DMS53 (cell line): Measurements from ENCODE around the gene RNF7.
"Not testable (repeated sequence)": the region's sequence is repeated elsewhere in the genome, so short reads cannot be mapped to it uniquely, and the experiment has no call there.

Experiments used
- DNase-seq: peaks from one replicate; lab custom pipeline; 2025; lab: John Stamatoyannopoulos, UW

RNF7 gene

DNA sequence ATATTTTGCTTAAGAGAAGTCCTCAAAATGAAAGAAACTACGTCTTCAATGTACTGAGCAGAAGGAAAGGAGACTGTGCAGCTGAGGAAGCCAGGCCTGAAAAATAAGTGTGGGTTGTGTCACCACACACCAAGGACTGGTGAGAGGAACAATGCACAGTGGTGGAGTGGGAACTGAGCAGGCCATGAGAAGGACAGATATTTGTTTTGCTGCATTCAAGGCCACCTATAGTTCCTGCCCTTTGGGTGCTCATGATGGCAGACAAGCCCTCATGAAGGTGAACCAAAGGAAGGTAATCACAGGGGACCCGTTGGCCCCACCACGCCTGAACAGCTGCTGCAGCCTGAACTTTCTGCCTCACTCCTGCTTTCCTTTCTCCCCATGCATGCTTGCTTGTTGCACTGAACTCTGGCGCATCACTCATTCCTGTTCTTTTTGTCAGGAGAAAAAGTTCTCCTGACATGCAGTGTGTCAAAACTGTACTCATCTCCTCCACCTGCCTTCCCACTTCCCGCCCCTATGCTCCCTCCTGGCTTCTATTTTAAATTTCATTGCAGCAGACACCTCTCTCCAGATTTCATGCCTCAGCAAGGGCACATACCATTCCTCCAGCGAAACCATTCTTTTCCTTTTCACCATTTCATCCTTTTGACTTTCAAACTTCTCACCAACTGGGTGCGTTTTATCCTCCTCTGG, 2.2 kb upstream of the RNF7 start:
- no peak for DNase-seq

DNA sequence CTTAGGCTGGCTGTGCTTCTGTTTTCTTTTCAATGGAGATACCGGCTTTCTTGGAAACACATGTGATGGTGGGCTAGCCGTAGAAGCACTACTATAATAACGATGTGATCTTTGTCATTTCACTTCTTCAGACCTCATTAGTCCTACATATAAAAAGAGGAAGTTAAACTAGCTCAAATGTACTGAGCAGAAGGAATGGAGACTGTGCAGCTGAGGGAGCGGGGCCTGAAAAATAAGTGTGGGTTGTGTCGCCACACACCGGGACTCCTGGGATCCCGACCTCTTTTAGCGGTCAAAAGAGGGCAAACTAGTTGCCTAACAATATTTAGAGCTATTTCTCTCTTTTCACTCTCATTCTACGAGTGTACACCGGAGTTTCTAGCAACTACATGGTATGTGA, 1.0 kb upstream of the RNF7 start:
- no peak for DNase-seq

DNA sequence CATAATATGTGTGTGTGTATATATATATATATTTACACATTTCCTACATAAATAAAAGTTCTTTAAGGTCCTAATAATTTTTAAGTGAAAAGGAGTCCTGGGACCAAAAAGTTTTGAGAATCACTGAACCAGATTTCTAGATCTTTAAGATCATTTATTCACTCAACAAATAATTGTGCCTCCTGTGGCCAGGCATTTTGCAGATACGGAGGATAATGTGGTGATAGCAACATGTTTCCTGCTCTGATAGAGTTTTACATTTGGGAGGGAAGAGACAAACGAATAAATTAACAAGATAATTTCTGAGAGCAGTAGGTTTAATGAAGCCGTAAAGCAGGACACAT, 448 bp upstream of the RNF7 start:
- DNase-seq, result no peak

DNA sequence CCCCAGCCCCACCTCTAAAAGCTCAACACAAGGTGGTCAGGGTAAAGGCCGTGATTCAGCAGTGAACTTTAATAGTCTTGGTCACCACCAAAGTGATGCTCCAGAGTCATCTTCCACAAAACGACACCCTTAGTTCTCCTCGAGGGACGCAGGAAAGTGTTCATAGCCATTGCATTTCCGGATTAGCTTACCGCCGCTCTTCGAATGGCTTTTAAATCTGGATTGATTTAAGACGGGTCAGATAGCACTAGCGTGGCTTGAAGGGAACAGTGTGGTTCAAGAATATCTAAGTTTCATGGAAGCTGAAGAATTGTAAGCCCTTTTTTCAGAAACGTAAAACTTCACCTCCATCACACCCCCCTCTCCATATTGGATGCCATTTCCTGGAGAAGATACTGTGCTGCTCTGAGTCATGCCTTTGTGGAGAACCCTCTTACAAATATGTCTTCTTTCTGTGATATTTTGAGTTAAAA, 829 bp downstream of the RNF7 start:
- peak; percentile 54 for DNase-seq

DNA sequence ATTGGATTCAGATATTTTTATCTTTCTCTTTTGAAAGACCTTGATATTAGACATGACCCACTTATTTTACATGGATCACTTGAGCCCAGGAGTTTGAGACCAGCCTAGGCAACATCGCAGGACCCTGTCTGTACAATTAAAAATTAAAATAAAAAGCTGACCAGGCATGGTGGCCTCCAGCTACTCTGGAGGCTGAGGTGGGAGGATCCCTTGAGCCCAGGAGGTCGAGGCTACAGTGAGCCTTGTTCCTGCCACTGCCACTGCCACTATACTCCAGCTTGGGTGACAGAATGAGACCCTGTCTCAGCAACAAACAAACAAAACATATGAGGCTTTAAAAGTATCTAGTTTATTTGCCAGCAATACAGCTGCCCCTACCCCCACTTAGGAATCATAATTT, 1.6 kb downstream of the RNF7 start:
- no peak for DNase-seq

DNA sequence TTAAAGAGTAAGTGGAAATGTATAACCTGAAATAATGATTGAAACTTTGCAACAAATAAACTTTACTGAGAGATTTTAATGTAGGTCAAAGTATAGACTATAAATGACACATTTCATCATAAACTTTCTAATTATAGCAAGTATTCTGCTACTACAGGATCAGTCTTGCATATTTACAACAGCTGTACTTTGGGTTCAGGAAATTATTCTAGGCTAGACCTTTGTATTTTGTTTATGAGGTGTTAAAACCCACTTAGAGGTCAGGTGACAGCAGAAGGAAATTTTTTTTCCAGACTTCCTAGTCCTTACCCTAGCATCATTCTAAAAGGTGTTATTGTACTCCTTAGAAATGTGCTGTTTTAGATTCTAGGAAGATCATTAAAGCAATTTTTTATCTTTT, 2.3 kb downstream of the RNF7 start:
- DNase-seq, result peak; percentile 2

DNA sequence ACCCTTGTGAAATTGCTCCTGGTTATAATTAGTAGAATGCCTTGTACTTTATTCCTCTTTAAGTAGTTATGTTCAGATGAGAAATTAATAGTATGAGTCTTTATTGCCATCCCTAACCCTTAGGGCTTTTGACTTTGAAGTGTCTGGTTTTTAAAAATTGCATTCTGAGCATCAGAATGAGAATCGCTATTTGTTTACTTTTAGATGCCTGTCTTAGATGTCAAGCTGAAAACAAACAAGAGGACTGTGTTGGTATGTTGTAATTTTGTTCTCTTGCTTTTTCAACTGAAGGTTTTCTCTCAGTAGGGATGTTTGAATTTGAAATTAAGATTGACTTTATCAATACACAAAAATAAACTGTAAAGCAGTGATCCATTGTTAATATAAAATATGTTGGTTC, 5.2 kb downstream of the RNF7 start:
- no peak for DNase-seq

DNA sequence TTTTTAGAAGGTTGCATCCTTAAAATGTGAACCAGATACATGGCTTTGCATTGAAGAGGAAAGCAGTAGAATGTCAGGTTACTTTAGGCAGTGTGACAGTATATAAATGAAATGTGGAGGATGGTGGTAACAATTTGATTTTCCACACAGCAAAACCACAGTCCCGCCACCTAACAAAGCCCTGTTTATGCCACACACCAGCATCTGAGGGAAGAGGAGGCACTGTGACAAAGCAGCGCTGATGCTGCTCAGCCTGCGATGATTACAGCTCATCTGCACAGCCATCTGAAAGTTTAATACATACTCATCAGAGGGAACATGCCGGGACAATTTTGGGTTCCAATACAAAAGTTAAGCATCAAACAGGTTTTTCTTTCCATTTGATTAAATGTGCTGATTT, 8.9 kb downstream of the RNF7 start:
- no peak for DNase-seq

DNA sequence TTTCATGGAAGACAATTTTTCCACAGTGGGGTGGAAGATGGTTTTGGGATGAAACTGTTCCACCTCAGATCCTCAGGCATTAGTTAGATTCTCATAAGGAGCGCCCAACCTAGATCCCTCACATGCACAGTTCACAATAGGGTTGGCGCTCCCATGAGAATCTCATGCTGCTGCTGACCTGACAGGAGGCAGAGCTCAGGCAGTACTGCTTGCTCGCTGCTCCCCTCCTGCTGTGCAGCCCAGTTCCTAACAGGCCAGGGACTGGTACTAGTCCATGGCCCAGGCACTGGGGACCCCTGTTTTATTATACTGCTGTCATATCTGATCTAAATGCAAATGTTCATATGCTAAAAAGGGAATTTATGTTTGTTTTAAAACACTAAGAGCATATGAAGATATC, 15.3 kb downstream of the RNF7 start:
- DNase-seq, result no peak

DNA sequence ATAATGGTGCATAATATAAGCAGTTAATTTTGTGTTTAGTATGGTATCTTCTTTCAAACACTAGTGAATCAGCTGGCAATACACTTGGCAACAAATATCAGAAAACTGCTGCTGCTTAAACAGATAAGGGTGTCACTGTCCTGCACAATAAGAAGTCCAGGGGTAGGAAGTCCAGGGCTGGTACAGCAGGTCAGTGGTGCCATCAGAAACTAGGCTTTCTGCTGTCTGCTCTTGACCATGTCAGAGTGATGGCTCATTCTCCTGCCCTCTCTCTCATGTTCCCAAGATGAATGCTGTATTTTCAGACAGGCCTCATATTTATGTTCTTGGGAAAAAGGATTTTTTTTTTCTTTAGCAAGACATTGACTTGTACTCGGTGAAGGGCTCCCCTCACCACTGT, 15.9 kb downstream of the RNF7 start:
- no peak for DNase-seq

DNA sequence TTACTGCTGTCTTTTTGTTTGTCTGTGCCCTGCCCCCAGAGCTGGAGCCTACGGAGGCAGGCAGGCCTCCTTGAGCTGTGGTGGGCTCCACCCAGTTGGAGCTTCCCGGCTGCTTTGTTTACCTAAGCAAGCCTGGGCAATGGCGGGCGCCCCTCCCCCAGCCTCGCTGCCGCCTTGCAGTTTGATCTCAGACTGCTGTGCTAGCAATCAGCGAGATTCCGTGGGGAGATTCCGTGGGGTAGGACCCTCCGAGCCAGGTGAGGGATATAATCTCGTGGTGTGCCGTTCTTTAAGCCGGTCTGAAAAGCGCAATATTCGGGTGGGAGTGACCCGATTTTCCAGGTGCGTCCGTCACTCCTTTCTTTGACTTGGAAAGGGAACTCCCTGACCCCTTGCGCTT, 24.5 kb downstream of the RNF7 start:
- DNase-seq, result not testable (repeated sequence)

DNA sequence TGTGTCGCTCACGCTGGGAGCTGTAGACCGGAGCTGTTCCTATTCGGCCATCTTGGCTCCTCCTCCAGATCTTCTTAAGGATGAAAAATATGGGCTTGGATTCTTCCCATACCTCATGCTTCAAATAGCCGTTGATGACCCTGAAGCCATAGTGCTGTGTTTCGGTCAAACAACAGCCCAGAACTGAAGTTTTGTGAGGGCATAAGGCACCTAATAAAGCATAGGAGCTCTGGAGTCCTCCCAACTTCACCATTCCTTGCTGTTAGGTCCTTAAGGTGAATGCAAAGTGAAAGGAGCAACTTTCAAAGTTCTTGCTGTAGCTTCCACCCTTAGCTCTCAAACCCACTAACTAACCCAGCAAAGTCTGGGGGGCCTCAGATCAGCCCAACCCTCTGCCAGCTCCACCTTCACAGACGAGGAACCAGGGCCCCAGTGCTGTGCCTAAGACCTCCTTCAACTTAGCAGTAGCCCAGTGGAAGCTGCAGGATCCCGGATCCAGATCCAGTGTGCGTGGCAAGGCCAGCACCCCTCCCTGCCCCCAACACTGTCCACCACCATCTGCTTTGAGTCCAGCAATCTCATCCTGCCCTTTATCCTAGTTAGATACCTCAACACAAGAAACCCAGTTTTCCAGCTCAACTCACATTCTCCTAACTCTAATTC, 25.1 kb downstream of the RNF7 start, which contains the start of gene GRK7:
Gene GRK7, plus strand, starts transcription at position 321 of the 663 bp plus-strand sequence. CDS start 14,877 bp downstream, outside the sequence.
- peak; percentile 26 for DNase-seq

DNA sequence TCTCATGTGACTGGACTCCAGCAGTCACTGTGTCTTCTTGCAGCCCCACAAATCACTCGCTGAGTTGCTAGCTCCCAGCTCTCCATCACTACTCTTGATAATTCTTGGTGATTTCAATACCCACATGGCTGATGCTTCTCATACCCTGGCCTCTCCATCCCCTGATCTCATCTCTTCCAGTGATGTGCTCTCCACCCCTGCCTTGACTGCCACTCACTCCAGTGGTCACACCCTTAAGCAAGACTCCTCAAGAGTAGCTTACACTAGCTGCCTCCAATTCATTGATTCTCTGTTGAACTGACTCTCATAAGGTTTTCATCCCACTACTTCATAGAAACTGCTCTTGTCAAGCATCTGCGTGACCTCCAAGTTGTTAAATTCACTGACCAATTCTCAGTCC, 25.9 kb downstream of the RNF7 start:
- DNase-seq, result no peak

DNA sequence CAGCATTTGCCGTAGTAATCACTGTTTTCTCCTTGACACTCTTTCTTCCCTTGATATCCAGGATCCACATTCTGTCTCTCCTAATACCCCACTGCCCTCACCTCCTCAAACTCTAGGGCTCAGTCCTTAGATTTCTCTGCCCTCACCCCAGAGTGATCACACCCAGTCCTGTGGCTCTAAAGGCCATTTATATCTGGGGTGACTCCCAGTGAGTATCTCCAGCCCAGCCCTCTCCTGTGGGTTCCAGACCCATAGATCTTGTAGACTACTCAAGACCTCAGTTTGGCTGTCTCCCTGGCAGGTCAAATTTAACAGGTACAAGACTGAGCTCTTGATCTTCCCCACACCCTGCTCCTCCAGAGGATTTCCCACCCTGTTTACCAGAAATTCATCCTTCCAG, 26.4 kb downstream of the RNF7 start:
- no peak for DNase-seq

DNA sequence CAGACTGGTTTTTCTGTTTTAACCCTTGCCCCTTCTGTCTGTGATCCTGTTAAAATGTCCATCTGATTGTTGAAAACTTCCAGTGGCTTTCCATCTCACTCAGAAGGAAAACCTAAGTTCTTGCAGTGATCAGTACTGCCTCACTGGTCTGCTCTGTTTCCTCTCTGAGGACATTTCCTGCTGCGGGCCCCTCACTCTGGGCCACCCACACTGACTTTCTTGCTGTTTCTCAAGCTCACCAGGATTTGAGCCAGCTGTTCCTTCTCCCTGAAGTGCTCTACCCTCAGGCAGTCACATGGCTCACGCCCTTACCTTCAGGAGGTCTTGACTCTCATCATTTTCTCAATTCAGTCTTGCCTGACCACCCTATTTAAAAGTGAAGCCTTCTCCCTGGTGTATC, 26.9 kb downstream of the RNF7 start:
- no peak for DNase-seq

DNA sequence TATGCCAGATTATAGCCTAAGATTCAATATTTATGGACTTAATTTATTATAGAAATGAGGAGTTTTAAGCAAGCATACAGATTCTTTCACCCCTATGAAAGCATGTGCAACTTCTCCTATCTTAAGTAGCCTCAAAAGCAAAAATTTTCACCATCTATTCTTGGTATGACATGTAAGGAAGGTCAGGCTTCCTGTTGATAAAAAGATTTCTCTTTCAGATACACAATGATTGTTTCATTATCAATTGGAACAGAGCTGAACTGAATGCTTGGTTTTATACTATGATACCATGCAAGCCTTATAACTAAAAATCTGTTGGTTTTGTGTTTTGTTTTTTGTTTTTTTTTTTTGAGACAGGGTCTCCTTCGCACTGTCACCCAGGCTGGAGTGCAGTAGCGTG, 29.0 kb downstream of the RNF7 start:
- no peak for DNase-seq

DNA sequence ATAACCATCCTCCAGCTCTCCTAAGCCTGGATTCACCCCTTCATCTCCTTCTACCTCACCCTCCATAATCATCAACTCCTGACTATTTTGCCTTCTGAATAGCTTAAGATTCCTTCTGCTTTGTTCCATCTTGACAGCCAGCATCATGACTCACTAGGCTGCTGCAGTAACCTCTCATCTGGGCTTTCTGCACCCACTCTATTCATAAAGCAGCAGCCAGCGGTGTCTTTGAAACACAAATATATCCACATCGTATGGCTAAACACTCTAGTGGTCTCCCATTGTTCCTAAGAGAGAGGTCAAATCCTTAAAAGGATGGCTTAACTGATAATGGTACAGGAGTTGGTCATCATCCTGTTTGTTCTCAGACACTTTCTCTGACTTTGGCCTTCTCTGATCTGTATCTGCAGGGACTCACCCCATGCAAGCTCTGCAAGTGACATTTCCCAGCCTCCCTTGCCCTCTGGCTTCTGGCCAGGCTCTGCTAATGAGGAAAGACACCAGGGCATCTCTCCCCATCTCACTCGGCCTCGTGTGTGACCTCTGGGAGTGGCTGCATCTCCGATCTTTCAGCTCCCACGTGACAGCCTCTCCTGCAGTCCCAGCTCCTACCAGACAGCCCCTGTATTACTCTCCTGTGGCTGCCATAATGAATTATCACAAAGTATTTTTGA, 31.3 kb downstream of the RNF7 start:
- DNase-seq, result no peak

DNA sequence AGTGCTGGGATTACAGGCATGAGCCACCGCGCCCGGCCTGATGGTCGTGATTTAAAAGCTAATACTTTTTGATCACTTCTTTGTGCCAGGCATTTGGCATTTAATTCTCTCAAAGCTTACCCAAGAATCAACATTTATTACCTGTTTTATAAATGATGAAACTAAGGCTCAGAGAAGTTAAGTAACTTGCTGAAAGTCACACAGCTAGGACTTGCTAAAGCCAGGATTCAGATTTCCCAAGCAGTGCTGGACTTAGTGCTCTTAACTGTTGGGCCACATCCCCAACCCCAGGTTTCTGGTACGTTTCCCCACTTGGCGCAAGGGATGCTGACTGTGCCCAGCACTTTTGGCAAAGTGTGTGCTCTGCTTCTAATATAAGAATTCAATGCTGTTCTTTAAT, 35.6 kb downstream of the RNF7 start:
- no peak for DNase-seq

DNA sequence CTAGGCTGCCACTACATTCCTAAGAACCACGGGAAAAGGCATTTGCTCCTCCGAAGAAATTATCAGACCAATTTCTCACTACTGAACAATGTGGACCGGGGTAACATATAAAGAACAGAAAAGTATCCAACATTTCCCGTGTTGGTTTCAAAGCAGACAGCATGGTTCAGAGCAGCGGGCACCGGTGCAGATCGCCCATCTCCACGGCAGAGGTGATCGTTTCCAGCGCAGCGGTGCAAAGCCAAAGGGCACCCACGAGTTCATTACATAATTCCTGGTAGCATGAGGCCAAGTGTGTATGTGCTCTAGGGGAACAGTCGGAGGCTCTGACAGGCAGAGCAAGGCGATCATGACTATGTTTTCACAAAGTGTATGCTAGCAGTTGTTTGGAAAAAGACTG, 38.3 kb downstream of the RNF7 start:
- DNase-seq, result no peak

DNA sequence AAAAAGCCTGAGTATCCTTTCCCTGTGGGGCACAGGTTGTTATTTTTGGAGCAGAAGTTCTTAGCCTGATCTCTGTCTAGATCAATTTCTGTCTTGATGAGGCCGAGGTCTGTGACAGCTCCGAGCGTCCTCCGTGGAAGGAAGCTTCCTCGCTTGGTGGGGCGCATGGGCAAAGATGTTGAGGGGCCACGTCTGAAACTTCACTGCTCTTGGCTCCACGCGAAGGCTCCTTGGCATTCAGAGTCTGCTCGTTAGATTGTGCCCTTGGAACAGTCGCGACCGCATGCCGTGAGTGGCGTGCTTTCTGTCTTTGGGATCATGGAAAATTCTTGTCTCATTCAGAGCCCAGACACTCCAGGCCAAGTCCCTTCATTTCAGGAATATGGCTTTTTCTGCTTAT, 38.8 kb downstream of the RNF7 start:
- DNase-seq, result no peak

DNA sequence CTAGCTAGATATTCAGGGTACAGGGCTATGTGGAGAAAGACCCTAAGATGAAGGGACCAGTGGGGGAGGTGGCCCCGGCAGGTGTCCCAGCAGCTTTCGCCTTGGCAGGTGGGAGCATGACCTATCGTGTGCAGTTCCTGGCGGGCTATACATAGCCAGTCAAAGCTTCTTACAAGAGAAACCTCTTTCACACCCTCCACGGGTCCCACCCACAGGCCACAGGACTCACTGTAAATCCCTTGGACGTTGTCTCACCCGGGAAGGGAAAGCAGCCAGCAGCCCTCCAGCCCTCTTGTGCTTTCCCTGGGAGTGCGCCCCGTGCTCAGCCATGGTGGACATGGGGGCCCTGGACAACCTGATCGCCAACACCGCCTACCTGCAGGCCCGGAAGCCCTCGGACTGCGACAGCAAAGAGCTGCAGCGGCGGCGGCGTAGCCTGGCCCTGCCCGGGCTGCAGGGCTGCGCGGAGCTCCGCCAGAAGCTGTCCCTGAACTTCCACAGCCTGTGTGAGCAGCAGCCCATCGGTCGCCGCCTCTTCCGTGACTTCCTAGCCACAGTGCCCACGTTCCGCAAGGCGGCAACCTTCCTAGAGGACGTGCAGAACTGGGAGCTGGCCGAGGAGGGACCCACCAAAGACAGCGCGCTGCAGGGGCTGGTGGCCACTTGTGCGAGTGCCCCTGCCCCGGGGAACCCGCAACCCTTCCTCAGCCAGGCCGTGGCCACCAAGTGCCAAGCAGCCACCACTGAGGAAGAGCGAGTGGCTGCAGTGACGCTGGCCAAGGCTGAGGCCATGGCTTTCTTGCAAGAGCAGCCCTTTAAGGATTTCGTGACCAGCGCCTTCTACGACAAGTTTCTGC, 40.1 kb downstream of the RNF7 start:
- DNase-seq, result no peak

DNA sequence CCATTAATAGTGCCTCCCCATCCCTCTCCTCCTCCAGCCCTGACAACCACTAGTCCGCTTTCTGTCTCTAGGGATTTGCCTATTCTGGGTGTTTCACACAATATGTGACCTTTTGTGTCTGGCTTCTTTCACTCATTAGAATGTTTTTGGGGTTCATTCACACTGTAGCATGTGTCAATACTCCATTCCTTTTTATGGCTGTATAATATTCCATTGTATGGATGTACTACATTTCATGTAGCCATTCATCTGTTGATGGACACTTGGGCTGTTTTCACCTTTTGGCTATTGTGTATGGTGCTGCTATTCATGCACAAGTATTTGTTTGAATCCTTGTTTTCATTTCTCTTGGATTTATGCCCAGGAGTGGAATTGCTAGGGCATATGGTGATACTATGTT, 41.6 kb downstream of the RNF7 start:
- DNase-seq, result no peak
